Measurements from ENCODE around the gene MOB2.

MOB2 gene, protein sequence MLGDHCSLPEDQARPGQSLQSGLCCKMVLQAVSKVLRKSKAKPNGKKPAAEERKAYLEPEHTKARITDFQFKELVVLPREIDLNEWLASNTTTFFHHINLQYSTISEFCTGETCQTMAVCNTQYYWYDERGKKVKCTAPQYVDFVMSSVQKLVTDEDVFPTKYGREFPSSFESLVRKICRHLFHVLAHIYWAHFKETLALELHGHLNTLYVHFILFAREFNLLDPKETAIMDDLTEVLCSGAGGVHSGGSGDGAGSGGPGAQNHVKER

DNA sequence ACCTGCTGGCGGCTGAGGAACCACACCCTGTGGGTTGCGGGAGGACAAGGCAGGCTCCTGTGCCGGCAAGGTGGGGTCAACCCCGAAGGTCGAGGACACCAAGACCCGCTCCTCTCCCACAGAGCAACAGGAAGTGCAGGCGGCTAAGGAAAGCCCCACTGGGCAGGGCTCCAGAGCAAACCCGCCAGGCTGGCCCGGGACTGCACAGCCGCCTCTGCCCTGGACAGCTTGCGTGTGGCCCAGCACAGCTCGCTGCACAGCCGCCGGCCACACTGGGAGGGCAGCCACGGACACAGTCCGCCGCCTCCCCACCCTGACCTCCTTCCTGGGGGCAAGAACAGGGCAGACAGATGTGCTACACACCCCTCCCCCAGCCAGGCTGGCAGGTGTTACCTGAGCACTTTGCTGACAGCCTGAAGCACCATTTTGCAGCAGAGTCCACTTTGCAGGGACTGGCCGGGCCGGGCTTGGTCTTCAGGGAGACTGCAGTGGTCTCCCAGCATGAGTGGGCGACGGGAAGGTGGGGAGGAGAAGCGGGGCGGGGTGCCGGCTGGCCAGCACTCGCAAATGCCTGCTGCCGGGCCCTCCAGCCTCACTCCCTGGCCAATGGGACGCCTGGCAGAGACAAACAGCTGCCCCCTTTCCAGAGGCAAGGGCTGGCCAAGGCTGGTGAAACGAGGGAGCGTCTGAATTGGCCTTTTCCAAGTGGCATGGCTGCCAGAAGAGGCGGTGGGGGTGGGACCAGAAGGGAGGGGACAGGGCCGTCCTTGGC is at the start of gene MOB2:
Gene MOB2, minus strand, starts transcription at position 726 of the 772 bp plus-strand sequence. Its CDS starts 223 bp downstream, at position 503.
- DNase-seq: no peak

DNA sequence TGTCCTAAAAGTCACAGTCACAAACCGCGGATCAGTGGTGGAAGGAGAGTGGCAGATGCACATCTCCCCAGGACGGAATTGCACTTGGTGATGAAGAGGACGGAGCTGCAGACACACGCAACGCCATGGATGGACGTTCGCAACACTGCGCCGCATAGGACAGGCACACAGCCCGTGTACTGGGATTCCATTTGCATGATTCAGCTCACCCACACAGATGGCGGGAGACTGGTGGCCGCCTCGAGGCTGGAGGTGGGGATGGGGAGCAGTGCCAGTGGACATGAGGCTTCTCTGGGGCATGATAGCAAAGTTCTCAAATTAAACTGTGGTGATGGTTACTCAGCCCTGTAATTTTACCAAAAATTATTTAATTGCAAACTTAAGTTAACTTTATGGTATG is 48.1 kb upstream of the MOB2 start:
- no peak for DNase-seq

DNA sequence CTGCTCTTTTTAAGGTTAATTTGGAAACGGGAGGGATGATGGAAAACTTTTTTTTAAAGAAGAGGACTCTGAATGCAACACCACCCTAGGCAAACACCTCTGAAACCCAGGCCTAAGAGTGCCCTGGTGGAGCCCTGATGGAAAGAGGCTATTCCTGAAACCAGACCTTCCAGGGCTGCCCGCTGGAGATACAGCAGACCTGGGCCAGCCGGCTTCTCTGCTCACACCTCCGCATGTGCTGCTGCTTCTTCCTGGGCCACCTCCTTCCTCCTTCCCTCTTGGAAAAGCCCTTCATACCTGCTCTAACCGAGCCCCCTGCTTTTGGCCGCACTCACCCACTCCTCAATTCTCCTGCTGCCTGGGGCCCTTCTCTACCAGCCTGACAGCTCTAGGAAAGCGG is 47.6 kb upstream of the MOB2 start:
- DNase-seq: no peak

DNA sequence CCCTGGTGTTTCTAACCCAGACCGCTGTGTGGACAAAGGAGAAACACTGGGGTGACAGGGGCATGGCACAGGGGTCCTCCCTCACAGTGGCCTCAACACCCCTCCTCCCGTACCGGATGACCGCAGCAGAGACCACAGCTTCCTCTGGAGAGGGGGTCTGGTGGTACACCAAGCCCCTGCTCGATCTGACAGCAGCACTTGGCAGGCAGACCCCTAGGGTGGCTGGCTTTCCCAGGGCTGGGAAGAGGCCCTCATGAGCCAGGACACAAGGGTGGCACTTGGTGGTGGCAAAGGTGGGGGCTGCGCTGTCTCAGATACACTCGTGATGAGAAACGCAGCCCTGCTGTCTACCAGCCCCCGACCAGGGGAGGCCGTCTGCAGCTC is 46.8 kb upstream of the MOB2 start:
- no peak for DNase-seq

DNA sequence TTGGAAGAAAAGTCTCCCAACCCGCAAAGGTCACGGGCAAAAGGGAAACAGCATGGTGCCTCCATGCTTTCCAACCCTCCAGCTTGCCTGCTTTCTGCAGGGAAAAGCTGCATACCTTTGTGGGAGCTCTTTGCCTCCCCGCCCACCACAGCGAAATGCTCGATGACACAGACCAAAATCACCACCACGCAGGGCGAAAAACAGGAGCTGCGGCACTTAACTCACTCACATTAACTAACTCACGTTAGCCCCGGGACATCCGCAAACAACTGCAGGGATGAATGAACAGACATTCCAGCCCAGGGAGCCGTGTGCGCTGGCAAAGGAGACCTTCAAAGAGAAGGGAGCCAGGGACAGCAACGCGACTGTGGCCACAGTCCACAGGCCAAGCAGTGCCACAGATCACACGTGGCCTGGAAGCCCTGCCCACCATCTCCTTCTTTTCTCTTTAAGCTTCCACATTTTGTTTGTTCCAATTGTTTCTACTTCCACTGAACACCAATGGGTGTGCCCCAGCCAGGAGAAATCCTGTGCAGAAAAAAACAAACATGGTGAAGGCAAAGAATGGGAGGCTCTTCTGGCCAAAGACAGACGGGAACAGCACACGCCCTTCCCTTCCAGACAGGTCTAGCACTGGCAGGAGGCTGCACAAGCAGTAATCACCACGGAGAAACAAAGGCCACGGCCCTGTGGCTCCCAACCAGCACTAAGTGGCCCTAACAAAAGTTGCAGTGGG is 46.2 kb upstream of the MOB2 start:
- DNase-seq: no peak

DNA sequence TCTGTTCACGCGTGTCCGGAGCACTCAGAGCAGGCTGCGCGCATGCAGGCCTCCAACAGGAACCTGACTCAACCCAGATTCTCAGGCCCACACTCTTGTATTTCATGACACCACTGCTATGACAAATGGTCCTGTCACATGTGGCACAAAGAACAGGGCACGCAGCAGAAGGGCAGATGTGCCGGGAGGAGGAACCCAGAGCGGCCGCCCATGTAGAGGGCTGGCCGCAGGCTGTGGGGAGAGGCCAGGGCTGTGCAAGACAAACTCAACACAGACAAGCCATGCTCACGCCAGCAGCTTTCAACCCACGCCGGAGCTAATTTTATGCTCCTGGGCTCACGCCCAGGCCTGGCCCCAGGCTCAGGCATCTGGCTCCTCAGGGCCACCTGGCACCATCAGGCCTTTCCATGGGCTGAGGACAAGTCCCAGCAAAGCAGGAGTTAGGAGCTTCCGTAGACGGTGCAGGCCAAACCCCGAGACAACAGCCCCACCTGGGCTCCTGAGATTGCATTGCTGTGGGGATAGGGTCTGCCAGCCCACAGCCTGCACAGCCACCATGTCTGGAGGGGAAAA is 45.5 kb upstream of the MOB2 start:
- DNase-seq: no peak

DNA sequence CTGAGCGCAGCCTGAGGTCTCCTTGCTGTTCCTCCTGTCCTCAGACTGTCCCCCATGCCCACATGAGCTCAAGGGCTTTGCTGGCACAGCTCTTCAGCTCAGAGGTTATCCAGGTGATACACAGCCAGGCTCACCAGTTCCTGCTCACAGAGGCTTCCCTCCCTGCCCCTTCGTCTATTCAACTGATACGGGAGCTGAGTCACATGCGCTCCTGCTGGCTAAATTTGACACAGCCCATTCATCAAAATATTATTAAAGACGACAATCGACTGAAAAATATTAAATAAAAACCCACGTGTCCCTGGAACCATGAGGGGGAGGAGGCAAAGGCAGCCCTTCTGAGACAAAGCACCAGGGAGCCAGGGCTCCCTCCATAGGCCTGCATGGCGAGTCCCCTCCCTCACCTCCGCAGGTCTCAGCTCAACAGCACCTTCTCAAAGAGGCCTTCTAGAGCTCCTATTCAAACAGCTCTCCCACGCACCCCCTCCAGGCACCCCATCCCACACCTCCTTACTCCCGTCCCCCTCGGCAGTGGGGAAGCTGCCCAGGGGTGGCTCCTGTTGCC is 45.0 kb upstream of the MOB2 start:
- DNase-seq: no peak

DNA sequence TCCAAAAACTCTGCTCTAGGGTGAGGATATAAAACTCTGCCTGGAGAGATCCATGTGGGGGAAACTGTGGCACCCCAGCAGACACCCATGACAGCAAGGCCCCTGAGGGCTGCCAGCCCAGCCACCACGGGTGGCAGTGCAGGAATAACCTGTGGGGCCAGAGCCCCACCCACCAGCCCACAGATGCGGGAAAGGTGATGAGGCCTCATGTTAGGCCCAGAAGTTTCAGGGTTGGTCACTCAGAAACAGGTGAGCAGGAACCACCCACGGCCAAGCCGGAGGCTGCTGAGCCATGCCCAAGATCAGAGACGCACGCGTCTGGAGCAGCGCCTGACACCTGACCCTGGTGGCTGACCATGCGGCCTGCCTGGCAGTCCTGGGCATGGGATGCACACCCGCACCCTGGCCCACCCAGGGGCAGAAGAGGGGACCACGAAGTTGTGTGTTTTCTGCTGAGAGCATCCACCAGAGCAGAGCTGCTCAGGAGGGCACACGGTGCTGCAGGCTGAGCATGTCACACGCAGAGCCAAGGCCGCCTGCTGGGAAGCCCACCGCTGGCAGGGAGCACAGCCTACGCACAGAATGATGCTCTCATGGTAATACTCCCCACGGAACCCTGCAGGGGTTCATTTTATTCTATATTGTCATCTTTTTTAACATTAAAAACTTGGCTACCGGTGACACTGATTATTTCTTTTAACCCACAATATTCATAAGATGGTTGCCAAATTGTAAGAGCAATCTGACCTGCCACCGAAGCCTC is 44.3 kb upstream of the MOB2 start:
- no peak for DNase-seq

DNA sequence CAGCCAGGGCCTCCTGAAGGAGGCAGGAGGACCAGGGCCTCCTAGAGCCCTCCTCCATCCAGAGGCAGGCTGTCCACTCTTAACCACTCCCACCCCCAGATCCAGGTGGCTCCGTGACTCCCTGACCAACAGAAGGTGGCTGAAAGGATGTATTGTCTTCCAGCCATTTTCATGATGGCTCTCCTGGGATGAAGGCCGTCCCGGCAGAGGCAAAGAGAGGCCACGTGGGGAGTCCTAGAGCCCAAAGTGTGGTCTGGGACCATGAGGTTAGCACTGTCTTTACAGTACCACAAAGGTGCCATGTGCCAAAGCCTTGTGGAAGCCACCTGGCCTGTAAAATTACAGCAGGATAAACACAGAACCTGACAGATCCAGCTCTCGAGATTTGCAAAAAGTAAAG is 43.2 kb upstream of the MOB2 start:
- DNase-seq: no peak

DNA sequence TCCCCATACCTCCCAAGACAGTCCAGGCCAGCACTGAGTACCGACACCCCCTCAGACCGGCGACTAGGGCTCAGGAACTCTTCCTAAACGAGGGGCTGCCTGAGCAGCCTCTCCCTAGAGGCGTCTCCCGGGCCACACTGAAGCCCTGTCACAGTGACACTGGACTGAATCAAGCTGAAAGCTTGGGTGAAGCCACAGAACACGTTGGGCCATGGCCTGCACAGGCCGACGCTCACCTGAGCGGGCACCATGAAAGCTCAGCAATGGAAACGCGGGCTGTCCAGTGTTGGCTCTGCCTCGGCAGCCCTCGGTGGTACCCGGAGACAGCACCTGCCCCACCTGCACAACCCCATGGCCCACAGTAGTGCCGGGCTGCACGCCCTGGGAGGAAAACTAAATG is 42.7 kb upstream of the MOB2 start:
- no peak for DNase-seq

DNA sequence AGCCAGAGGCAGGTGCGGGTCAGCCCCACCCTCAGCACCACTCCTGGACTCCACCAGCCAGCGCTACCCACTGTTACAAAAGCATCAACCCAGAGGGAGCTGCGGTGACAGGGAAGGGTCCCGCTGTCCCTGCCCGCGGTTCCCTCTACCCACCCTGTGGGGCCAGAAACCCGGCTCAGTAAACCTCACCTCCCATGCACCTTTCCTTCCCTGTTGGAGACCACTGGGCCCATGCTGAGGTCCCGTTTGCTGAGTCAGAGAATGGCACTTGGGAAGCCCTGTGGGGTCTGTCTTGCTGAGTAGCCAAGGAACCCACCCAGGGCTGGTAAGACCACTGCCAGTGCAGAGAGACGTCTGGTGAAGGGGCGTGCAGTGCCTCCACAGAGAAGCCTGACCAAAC is 42.1 kb upstream of the MOB2 start:
- no peak for DNase-seq

DNA sequence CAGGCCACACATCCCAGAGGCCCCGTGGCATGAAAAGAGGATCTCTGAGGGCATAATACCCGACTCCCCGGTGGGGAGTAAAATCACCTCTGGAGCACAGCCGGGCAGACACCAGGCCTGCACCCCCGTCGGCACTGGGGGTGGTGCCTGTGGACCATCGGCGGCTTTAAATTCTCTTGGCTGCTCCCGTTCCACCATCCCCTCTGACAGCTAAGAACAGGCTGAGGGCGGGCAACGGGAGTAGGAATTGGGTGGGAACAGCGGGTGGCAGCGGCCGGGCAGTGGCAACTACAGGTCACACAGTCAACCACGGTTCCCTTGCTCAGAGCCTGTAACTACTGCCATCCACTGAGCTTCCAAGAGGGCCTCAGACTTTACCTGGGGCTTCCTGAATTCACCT is 40.2 kb upstream of the MOB2 start:
- DNase-seq: no peak

DNA sequence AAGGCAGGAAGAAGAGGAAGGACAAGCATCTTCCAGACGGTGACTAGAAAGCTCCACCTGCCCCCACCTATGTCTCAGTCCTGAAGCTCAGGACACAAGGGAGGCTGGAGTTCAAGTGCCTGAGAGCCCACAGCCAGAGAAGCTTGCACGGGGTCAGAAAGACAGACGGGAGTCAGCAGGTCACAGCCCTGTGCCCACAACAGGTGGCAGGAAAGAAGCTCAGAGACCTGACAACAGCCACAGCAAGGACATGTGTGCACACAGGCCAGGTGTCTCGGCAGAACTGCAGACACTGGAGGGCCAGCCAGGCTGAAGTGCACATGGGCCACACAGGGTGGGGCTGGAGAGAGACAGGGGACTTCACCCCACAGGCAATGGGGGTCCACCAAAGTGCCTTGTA is 37.2 kb upstream of the MOB2 start:
- no peak for DNase-seq

DNA sequence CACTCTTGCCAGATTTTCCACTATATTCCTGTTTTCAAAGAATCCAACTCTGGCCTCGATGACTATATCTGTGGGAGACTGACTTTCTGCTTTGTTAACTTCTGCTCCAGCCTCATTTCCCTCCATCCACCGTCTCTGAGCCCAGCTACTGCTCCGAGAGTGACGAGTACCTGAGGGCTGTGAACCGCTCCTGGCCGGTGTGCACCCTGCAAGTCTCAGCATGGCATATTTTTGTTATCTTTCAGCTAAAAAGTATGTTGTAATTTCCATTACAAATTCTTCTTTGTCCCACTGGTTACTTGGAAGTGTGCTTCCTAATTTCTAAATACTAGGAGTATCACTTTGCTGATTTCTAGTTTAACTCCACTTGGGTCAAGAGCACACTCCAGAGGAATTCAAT is 36.5 kb upstream of the MOB2 start:
- no peak for DNase-seq

DNA sequence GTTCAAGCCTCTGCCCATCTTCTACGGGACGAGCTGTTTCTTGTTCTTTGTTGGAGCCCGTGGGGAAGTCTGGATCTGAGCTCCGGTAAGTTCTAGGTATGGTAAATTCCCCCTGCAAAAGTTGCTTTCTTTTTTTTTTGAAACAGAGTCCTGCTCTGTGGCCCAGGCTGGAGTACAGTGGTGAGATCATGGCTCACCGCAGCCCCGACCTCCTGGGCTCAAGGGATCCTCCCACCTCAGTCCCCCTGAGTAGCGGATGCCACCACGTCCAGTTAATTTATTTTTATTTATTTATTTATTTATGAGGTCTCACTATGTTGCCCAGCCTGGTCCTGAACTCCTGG is 35.5 kb upstream of the MOB2 start:
- DNase-seq: no peak

DNA sequence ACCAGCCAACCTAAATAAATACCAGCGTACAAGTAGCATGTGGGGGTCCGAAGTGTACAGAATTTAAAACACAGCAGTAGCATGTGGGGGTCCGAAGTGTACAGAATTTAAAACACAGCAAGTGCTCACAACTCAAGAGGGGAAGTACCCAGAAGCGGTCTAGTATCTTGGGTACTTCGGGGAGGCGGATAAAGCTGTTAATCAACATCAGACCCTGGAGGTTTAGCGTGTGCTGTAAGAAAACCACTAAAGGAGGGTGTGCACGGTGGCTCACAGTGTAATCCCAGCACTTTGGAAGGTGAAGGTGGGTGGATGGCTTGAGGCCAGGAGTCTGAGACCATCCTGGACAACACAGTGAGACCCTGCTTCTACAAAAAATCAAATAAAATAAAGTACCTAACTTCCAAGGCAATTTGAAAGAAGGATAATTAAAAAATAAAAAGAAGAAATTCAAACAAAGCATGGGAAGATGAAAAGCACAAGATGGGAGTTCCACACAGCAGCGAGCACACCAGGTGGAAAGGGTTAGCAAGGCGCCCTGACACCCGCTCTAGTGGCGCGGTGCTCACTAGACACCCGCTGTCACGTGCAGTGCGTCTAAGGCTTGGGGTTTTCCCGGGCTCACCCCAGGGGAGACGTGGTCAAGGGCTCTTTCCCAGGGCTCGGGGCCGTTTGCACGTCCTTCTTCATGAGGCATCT is 35.0 kb upstream of the MOB2 start:
- DNase-seq: no peak

DNA sequence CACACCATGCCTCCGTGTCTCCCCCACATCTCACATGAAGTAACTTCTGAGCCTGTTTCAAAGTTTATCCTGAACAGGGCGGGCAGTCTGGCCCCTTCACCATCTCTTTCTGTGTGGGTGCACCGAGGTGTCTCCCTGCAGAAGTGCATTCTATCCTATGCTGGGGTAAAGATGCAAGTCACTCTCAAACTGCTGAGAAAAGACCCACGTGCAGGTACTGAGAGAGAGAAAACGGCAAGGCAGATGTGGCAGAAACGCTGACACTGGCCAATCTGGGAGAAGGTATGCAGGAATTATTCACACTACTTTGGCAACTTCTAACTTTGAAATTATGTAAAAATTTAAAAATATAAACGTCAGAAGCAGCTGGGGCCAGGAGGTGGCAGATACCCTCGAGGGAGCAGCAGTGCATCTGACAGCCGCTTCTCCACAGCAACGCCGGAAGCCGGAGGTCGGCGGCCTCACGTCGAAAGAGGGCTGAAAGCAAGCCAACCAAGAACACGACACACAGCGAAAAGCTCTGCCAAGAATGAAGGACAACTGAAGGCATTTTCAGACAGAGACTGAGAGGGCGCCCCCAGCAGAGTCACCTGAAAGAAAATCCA is 34.2 kb upstream of the MOB2 start:
- no peak for DNase-seq

DNA sequence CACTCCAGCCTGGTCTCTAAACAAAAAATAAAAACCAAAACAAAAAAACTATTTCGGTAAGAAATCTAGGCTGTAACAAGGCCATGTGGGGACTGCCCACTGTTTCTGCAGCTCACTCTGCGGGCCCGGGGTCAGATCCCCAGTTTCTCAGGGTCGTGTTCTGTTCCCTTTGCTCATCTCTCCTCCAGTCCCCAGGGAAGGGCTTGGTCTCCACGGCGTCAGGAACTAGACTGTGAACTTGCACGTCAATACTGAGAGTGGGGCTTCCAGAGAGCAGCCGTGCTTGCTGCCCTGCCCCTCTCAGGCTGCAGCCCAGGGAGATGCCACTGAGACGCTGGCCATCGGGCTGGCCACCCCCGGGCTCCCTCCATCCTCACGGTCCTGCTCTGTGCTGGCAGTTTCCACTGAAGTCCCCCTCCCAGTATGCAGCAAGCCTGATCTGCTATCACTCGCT is 33.7 kb upstream of the MOB2 start:
- no peak for DNase-seq

DNA sequence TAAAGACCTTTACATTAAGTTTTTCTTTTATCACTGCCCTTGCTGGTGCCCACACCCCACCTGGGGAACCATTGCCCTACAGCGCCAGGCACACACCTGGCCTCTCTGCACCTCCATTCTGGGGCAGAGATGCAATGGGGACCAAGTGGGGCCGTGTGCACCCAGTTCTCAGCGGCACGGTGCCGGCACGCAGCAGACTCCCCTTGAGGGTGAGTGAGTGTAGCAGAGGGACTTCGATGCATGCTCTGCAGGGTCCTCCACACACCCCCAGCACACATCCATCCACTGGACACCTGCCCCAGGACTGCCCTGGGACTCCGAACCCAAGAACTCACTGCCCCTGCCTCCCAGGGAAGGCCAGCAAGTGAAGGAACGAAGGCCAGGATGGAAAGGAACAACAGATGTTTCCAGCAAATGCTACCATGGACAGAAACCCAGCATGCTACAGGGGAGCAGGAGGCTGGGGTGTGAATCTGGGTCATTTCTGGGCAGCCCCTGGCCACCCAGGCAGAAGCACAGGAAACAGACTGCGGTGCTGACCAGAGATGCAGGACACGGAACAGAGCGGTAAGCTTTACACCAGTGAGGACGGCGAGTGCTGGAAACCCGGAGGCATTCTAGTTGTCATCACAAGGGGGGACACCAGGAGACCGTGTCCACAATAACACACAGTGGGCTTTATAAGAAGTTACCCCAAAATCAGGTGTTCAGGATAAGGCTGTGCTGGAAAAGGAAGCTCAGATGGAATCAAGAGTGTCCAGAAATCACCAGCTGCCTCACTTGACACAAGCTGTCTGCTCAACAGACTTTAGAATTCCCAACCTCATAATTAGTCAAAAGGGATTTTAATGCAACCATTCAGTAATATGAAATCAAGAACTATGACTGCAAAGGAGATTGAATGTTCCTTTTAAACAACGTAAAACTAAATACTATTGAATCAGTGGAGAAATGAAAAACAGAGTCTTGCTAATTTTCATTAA is 32.7 kb upstream of the MOB2 start:
- DNase-seq: no peak

DNA sequence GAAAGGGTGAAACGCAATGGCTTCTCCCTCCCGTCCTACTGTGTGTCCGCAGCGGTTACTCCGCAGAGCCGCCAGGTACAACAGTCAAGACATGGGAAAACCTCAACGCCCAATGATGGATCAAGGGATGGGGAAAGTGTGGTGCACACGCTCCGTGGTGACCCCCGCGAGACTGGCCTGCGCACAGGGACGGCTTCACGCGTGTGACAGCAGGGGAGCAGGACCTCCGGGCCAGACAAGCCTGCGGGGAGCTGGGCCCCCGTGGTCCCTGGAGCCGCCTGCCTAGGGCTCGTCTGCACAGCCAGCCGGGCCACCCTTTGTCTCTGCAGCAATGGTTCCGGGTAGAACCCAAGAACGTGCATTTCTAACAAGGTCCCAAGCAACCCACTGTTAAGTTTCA is 31.7 kb upstream of the MOB2 start:
- DNase-seq: no peak

Measured in NCI-H748 treated with DMSO at 0.1 percent for 48 hours (cell line).